Measurements from ENCODE around the gene USP50.
"Not testable (repeated sequence)": the region's sequence is repeated elsewhere in the genome, so short reads cannot be mapped to it uniquely, and the experiment has no call there.

Gene USP50

GRCh38 chr15:50546566-50546965, at the start of gene USP50:
TSS of gene USP50 (minus strand) at chr15:50546666. CDS start at chr15:50546525, 141 bp downstream.
- no peak for DNase-seq

- no peak for DNase-seq
These were observed 47.8 kb upstream of the USP50 start for GRCh38 chr15:50594311-50594710.

- DNase-seq = no peak
These were observed 47.3 kb upstream of the USP50 start for GRCh38 chr15:50593761-50594160.

- no peak for DNase-seq
These were observed 43.8 kb upstream of the USP50 start for GRCh38 chr15:50590288-50590687.

GRCh38 chr15:50577492-50577891, 31.0 kb upstream of the USP50 start:
- no peak for DNase-seq

- DNase-seq = no peak
These were observed 29.7 kb upstream of the USP50 start for GRCh38 chr15:50576166-50576565.

- not testable (repeated sequence) for DNase-seq
These were observed 27.4 kb upstream of the USP50 start for GRCh38 chr15:50573842-50574241.

- DNase-seq = no peak
These were observed 17.3 kb upstream of the USP50 start for GRCh38 chr15:50563756-50564155.

- DNase-seq = no peak
These were observed 16.5 kb upstream of the USP50 start for GRCh38 chr15:50562735-50563640.

GRCh38 chr15:50558012-50558411, 11.5 kb upstream of the USP50 start:
- DNase-seq = no peak

- no peak for DNase-seq
These were observed 10.3 kb upstream of the USP50 start for GRCh38 chr15:50556642-50557371.

- no peak for DNase-seq
These were observed 5.8 kb upstream of the USP50 start for GRCh38 chr15:50552238-50552637.

- no peak for DNase-seq
These were observed 2.9 kb upstream of the USP50 start for GRCh38 chr15:50549326-50549725.

- DNase-seq = no peak
These were observed 2.1 kb downstream of the USP50 start for GRCh38 chr15:50544368-50544767.

- DNase-seq = no peak
These were observed 2.9 kb downstream of the USP50 start for GRCh38 chr15:50543556-50543955.

- no peak for DNase-seq
These were observed 3.6 kb downstream of the USP50 start for GRCh38 chr15:50542887-50543210.

- DNase-seq = no peak
These were observed 14.7 kb downstream of the USP50 start for GRCh38 chr15:50531766-50532165.

GRCh38 chr15:50531163-50531562, 15.3 kb downstream of the USP50 start:
- no peak for DNase-seq

- no peak for DNase-seq
These were observed 22.6 kb downstream of the USP50 start for GRCh38 chr15:50523851-50524251.

- DNase-seq = no peak
These were observed 26.6 kb downstream of the USP50 start for GRCh38 chr15:50519740-50520425.

- DNase-seq = no peak
These were observed 33.5 kb downstream of the USP50 start for GRCh38 chr15:50513001-50513400.

- peak; percentile 58 for DNase-seq
These were observed 40.3 kb downstream of the USP50 start for GRCh38 chr15:50506121-50506520.

- not testable (repeated sequence) for DNase-seq
These were observed 40.8 kb downstream of the USP50 start for GRCh38 chr15:50505656-50506055.

GRCh38 chr15:50503144-50503543, 43.3 kb downstream of the USP50 start:
- no peak for DNase-seq

All from islet precursor cell (in vitro differentiated cells).